ENCODE results near the gene LEMD2.

The LEMD2 gene

DNA sequence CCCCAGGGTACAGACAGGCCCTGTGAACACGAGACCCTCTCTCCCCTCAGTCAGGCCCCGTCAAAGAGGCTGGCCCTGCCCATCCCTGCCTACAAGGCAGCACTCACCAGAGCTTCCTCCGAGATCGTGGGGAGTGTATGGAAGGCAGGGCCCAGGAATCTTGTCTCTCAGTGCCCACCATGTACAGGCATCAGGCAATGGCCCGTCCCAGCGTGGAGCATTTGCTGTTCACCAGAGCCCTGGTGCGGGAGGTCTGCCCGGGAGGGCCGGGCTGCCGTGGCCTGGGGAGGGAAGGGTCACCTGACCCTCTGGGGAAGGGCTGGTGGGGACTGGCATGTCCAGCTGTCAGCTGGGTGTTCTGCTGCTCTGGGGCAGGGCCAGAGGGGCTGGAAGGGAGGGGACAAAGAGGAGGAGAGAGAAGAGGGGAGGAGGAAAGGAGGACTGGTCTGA lies 42.3 kb downstream of the LEMD2 start, which contains the start of gene IP6K3:
Gene IP6K3, minus strand, starts transcription at position 255 of the 450 bp plus-strand sequence. CDS start 11,429 bp downstream, outside the sequence.
- TF ChIP-seq, protein P1, sequence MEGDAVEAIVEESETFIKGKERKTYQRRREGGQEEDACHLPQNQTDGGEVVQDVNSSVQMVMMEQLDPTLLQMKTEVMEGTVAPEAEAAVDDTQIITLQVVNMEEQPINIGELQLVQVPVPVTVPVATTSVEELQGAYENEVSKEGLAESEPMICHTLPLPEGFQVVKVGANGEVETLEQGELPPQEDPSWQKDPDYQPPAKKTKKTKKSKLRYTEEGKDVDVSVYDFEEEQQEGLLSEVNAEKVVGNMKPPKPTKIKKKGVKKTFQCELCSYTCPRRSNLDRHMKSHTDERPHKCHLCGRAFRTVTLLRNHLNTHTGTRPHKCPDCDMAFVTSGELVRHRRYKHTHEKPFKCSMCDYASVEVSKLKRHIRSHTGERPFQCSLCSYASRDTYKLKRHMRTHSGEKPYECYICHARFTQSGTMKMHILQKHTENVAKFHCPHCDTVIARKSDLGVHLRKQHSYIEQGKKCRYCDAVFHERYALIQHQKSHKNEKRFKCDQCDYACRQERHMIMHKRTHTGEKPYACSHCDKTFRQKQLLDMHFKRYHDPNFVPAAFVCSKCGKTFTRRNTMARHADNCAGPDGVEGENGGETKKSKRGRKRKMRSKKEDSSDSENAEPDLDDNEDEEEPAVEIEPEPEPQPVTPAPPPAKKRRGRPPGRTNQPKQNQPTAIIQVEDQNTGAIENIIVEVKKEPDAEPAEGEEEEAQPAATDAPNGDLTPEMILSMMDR (IDR thresholded peaks at IDR 0.05; ENCODE audit: low read depth, low read length): no peak
- H3K4me3 ChIP-seq (ENCODE audit: low read depth, low read length): peak within 1 kb of the TSS; percentile 53

DNA sequence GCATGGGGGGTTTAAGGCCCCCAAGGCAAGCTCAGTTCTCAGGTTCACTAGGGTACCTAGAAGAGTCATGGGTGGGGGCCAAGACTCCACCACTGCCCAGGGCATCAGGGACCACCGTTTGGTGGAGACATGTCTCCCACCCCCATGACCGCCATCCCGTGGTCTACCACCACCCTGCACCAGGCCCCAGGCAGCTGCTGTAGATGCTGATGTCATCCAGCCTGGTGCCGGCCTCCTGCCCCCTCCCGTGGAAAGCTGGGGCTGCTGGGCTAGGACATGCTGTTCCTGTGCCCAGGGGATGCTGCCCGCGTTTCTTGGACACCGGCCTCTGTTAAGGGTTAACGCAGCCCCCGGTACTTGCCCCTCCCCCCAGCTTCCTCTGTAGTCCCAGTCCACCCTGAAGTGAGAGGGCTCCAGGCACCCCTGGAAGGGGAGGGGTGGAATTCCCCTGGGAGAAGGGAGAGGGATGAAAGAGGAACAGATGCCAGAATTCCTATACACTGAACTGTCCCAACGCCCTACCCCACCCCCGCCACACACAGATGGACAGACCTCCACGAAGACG lies 42.8 kb downstream of the LEMD2 start:
- TF ChIP-seq, protein P1 (IDR thresholded peaks at IDR 0.05; ENCODE audit: low read depth, low read length): no peak

DNA sequence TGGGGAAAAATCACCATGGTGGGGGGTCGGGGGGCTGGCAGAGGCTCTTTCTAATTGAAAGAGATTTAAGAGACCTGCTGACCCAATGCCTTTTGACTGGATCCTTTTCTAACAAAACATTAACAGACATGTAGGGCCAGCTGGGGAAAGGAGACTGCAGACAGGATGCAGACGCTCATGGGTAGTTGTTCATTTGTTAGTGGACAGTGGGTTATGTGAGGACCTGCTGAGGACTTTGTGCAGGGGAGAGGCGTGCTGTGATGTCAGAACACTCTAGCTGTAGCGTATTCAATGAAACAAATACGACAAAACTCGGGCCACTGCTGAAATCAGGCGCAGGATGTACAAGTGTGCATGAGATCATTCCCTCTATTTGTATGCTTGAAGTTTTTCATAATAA lies 43.4 kb downstream of the LEMD2 start:
- H3K4me3 ChIP-seq (ENCODE audit: low read depth, low read length): peak overlapping the region; percentile 53
- TF ChIP-seq, protein P1 (IDR thresholded peaks at IDR 0.05; ENCODE audit: low read depth, low read length): no peak

More for the DNA sequence above, 42.8 kb downstream of the LEMD2 start:
- H3K4me3 ChIP-seq (ENCODE audit: low read depth, low read length): peak overlapping the region; percentile 53

DNA sequence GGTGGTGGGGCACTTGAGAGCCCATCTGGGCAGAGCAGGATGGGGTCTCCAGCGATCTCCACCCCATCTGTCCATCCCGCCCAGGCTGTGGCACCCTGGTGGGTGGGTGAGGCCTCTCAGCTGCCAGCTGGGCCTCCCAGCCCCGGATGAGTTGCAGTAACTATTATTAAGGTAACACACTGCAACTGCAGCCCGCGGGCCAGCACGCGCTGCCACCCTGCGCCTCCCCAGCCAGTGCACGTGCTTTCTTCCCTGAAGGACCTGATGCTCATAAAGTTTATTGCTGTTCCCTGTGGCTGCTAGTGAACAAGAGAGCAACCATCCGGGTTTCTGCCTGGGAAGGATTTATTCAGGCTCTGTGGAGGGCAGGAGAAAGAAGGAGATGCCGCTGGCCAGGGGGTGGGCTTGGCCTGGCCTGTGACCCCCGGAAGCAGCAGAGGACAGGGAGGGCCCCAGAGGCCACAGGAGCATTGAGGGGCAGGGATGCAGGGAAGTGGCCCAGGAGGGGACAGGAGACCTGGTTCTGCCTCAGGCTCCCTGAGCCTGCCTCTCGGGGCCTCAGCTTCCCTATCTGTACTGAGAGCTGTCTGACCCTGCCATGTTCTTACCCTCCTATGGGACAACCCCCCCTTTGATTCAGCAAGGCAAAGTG lies 43.9 kb downstream of the LEMD2 start:
- TF ChIP-seq, protein P1 (IDR thresholded peaks at IDR 0.05; ENCODE audit: low read depth, low read length): no peak
- no peak overlapping the region for H3K4me3 ChIP-seq (ENCODE audit: low read depth, low read length)

DNA sequence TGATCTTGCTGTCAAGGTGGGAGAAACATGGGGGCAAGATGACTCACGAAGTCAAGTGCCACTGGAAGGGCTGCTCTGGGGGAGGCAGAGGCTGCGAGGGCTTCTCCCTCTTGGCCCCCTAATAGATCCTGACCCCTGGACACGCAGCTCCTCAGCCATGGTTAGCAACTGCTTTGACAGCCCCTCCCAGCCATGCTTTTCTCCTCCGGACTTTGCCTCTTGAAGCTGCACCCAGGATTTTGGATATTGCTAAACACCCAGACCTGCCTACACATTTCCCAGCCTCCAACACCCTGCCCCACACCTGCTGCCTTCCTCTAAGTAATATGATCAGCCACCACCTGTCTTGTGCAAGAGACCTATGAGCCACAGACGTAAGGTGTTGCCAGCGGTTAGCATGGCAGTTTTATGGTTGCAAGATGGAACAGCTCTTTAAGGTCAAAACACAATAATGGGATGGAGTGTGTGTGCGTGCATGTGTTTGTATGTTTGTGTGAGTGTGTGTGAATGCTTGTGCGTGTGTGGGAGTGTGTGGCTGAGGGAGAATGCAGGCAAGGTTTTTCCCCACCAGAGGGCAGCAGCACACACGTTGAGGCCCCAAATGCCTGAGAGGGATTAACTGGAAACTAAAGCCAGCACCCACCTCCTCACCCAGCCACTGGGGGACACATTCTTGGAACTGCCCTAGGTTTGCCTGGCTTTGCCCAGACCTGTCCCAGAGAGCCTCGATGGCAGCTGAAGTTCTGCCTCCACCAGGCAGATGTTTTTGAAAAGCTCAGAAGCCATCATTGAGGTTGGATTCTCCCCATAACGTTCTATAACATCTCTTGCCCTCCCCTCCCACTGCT lies 44.7 kb downstream of the LEMD2 start:
- TF ChIP-seq, protein P1 (IDR thresholded peaks at IDR 0.05; ENCODE audit: low read depth, low read length): peak; percentile 88
- H3K4me3 ChIP-seq (ENCODE audit: low read depth, low read length): no peak overlapping the region

DNA sequence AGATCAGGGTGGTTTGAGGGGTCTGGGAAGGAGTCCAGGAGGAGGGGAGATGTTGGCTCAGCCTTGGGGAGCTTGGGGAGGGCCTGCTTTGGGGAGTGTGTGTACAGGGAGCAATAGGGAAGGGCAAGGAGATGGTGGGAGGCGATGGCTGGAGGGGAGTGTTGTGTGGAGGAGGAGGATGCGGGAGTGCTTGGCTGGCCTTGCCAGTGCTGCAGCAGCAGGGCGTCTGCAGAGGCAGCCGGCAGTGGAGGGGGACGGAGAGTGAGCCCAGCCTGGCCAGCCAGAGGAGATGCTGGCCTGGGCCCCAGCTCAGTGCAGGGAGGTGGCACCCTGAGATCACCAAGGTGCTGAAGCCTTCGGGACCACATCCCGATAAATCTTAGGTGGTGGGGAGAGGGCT lies 46.1 kb downstream of the LEMD2 start:
- no peak overlapping the region for H3K4me3 ChIP-seq (ENCODE audit: low read depth, low read length)
- TF ChIP-seq, protein P1 (IDR thresholded peaks at IDR 0.05; ENCODE audit: low read depth, low read length): no peak

Measured in WI38 (cell line).